Fibroblast of lung (primary cell): Measurements from ENCODE around the gene TREX2.

Experiments used
- CTCF ChIP-seq, 2 donors: IDR thresholded peaks in 1 of 2; conservative IDR thresholded peaks in 1 of 2; 1 replicate in 1 of 2; 2 replicates in 1 of 2; pipeline ENCODE4 v1.5.1; 2011 to 2012; ENCODE audit warnings: low read length in 2 of 2, control low read depth in 1 of 2, inconsistent platforms in 1 of 2, low read depth in 1 of 2, mild to moderate bottlenecking in 1 of 2
- EZH2 ChIP-seq: IDR thresholded peaks from 2 replicates; pipeline ENCODE4 v1.5.1; 2012; ENCODE audit warnings: low read length, control low read depth, mild to moderate bottlenecking; ENCODE audit errors: missing control alignments

- no peak for TF ChIP-seq CTCF (conservative IDR thresholded peaks at IDR 0.05 in 1 of 2, IDR thresholded peaks at IDR 0.05 in 1 of 2; ENCODE audit: low read depth in 1 of 2, low read length in 2 of 2)
- no peak for TF ChIP-seq EZH2
Observed at GRCh38 chrX:153476666-153477363, 31.0 kb upstream of the TREX2 start.
